ENCODE measurements around the gene CLMP.

The CLMP gene

GRCh38 chr11:123195188-123196059 lies at the start of gene CLMP:
Gene CLMP, minus strand, starts transcription at chr11:123195248. Its CDS starts 308 bp downstream, at chr11:123194940.
- peak; percentile 33 for DNase-seq (ENCODE audit: low spot score)

GRCh38 chr11:123241874-123242543 lies 47.0 kb upstream of the CLMP start:
- DNase-seq (ENCODE audit: low spot score), result no peak

- no peak for DNase-seq (ENCODE audit: low spot score)
These were observed 46.2 kb upstream of the CLMP start for GRCh38 chr11:123241294-123241693.

- peak; percentile 18 for DNase-seq (ENCODE audit: low spot score)
These were observed 44.4 kb upstream of the CLMP start for GRCh38 chr11:123239191-123240150.

- no peak for DNase-seq (ENCODE audit: low spot score)
These were observed 43.2 kb upstream of the CLMP start for GRCh38 chr11:123238297-123238696.

- DNase-seq (ENCODE audit: low spot score), result no peak
These were observed 41.8 kb upstream of the CLMP start for GRCh38 chr11:123236879-123237278.

- no peak for DNase-seq (ENCODE audit: low spot score)
These were observed 40.7 kb upstream of the CLMP start for GRCh38 chr11:123235656-123236261.

GRCh38 chr11:123235117-123235655 lies 40.1 kb upstream of the CLMP start:
- DNase-seq (ENCODE audit: low spot score), result peak; percentile 34

- no peak for DNase-seq (ENCODE audit: low spot score)
These were observed 38.9 kb upstream of the CLMP start for GRCh38 chr11:123233975-123234334.

GRCh38 chr11:123233280-123233974 lies 38.4 kb upstream of the CLMP start:
- peak; percentile 12 for DNase-seq (ENCODE audit: low spot score)

GRCh38 chr11:123231777-123232176 lies 36.7 kb upstream of the CLMP start:
- DNase-seq (ENCODE audit: low spot score), result no peak

- DNase-seq (ENCODE audit: low spot score), result peak; percentile 49
These were observed 36.2 kb upstream of the CLMP start for GRCh38 chr11:123231256-123231655.

GRCh38 chr11:123230346-123230745 lies 35.3 kb upstream of the CLMP start:
- no peak for DNase-seq (ENCODE audit: low spot score)

GRCh38 chr11:123228496-123229163 lies 33.6 kb upstream of the CLMP start:
- no peak for DNase-seq (ENCODE audit: low spot score)

GRCh38 chr11:123227763-123228495 lies 32.9 kb upstream of the CLMP start:
- DNase-seq (ENCODE audit: low spot score), result no peak

- DNase-seq (ENCODE audit: low spot score), result no peak
These were observed 26.5 kb upstream of the CLMP start for GRCh38 chr11:123221584-123221983.

- DNase-seq (ENCODE audit: low spot score), result no peak
These were observed 26.1 kb upstream of the CLMP start for GRCh38 chr11:123221096-123221561.

- peak; percentile 60 for DNase-seq (ENCODE audit: low spot score)
These were observed 24.1 kb upstream of the CLMP start for GRCh38 chr11:123219066-123219690.

GRCh38 chr11:123218451-123218850 lies 23.4 kb upstream of the CLMP start:
- peak; percentile 86 for DNase-seq (ENCODE audit: low spot score)

Measured in kidney tubule cell (primary cell).